Activated B cell treated with CpG ODN at 0.5 μM for 24 hours (primary cell): ENCODE results near the gene LY9. TPM values are rescaled to one million over a fixed set of nuclear protein-coding genes. Genes with fewer than 3 reads are reported as not detected.
A peak's percentile ranks its signal among the peaks of the same experiment; 100 is the strongest.

ENCODE experiments used
- ATAC-seq: fragments of 200-7000 bp; cut with Tn5 transposase; one replicate; pipeline ENCODE4 v1.10.0; 2021; ENCODE audit warnings: low read depth, mild to moderate bottlenecking, moderate library complexity
- CTCF ChIA-PET: fragments of 350-600 bp; sonication (Branson Sonifier 250); formaldehyde crosslinking; loops from one replicate; lab custom pipeline; 2021; ENCODE audit warnings: antibody characterized with exemption; lab: Charles Lee
- POLR2A ChIA-PET: fragments of 350-600 bp; sonication (Branson Sonifier 250); formaldehyde crosslinking; loops from one replicate; lab custom pipeline; 2021; ENCODE audit warnings: antibody characterized with exemption; lab: Charles Lee
- DNase-seq: peaks from one replicate; pipeline ENCODE4 v3.0.0; 2022
- H3K27ac Mint-ChIP-seq: one replicate; pipeline ENCODE4 v1.8.0; 2020; ENCODE audit warnings: mixed read lengths
- H3K27me3 Mint-ChIP-seq: one replicate; pipeline ENCODE4 v1.8.0; 2021; ENCODE audit warnings: mixed read lengths
- H3K36me3 Mint-ChIP-seq: one replicate; pipeline ENCODE4 v1.8.0; 2021; ENCODE audit warnings: low read depth, mixed read lengths
- H3K4me1 Mint-ChIP-seq: one replicate; pipeline ENCODE4 v1.8.0; 2021; ENCODE audit warnings: mixed read lengths
- H3K4me3 Mint-ChIP-seq: one replicate; pipeline ENCODE4 v1.8.0; 2020; ENCODE audit warnings: mild to moderate bottlenecking, mixed read lengths
- H3K9me3 Mint-ChIP-seq: one replicate; pipeline ENCODE4 v1.8.0; 2020; ENCODE audit warnings: mixed read lengths
- intact Hi-C: fragments of 100-400 bp; cut with micrococcal nuclease; formaldehyde crosslinking; loops from one replicate; pipeline ENCODE4 v1.15.1; 2024
- total RNA-seq: library from RNA; stranded (reverse); gene quantifications from 2 replicates; pipeline ENCODE4 v1.2.3, GENCODE V29; 2022
- TF ChIP-seq, protein P1 (sequence below): fragments of 200-600 bp; IDR thresholded peaks from one replicate; pipeline ENCODE4 v1.8.0; 2022; ENCODE audit warnings: antibody characterized with exemption, mild to moderate bottlenecking

Gene LY9
- total RNA-seq, 1 donor from 2014 or later = 71.6 TPM

DNA sequence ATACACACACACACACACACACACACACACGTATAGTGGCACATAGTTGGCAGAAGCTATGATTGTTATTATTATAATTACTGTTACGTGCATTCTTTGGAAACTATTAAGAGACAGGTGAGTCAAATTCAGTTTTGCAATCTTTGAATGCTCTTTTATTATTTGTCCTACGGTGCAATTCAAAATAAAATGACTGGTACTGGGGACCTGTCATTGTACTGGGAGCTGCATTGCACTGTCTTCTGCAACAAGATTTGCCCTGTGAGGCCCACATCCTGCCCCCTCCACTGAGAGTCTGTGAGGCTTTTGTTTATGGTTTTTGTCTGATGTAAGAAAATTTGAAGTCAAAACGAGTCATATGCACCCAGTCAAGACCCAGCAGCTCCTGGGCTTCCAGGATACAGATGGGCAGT is 1.9 kb downstream of the LY9 start:
- H3K36me3 Mint-ChIP-seq = peaks cover 56% of the 10 kb centered on the region
- peaks cover 85% of the 10 kb centered on the region for H3K4me1 Mint-ChIP-seq
- peak overlapping the region; percentile 95 for H3K4me3 Mint-ChIP-seq
- ATAC-seq (peak; percentile 20), DNase-seq (no peak)
- CTCF ChIA-PET = interaction anchor here (0.7 to 5.7 kb wide), 7 partner anchors 17 to 153 kb away, joined by 3 to 46 read pairs (median 7); no protein-coding TSS in a partner anchor
- TF ChIP-seq, protein P1, sequence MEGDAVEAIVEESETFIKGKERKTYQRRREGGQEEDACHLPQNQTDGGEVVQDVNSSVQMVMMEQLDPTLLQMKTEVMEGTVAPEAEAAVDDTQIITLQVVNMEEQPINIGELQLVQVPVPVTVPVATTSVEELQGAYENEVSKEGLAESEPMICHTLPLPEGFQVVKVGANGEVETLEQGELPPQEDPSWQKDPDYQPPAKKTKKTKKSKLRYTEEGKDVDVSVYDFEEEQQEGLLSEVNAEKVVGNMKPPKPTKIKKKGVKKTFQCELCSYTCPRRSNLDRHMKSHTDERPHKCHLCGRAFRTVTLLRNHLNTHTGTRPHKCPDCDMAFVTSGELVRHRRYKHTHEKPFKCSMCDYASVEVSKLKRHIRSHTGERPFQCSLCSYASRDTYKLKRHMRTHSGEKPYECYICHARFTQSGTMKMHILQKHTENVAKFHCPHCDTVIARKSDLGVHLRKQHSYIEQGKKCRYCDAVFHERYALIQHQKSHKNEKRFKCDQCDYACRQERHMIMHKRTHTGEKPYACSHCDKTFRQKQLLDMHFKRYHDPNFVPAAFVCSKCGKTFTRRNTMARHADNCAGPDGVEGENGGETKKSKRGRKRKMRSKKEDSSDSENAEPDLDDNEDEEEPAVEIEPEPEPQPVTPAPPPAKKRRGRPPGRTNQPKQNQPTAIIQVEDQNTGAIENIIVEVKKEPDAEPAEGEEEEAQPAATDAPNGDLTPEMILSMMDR = no peak
- POLR2A ChIA-PET = interaction anchor here (0.5 to 6.1 kb wide), 10 partner anchors 8 to 272 kb away, joined by 3 to 52 read pairs (median 6); partner anchors contain the start of genes ARHGAP30, SLAMF7 and USF1
- H3K27ac Mint-ChIP-seq = peak overlapping the region; percentile 99
- no peaks in the 10 kb centered on the region for H3K27me3 Mint-ChIP-seq
- no peaks in the 10 kb centered on the region for H3K9me3 Mint-ChIP-seq
- intact Hi-C loops = loop anchor here (1.0 to 5.0 kb wide), 3 partner anchors 8 to 59 kb away; partner anchors contain the start of gene SLAMF7

- no peak for ATAC-seq
- TF ChIP-seq, protein P1 = no peak
- no peak for DNase-seq
- ChIA-PET POLR2A (interaction anchor here (0.6 to 6.1 kb wide), 5 partner anchors 9 to 46 kb away, joined by 3 to 52 read pairs (median 15); no protein-coding TSS in a partner anchor), CTCF (interaction anchor here (0.7 to 5.7 kb wide), 9 partner anchors 9 to 192 kb away, joined by 3 to 46 read pairs (median 5); no protein-coding TSS in a partner anchor)
- Mint-ChIP-seq H3K4me1 (peaks cover 86% of the 10 kb centered on the region), H3K27ac (peak overlapping the region; percentile 99), H3K9me3 (no peaks in the 10 kb centered on the region), H3K4me3 (peak overlapping the region; percentile 95), H3K36me3 (peaks cover 60% of the 10 kb centered on the region), H3K27me3 (no peaks in the 10 kb centered on the region)
- intact Hi-C loops = loop anchor here (1.0 to 5.0 kb wide), 2 partner anchors 8 to 34 kb away; no protein-coding TSS in a partner anchor
Measured at GRCh38 chr1:160798439-160798838, 2.5 kb downstream of the LY9 start.

DNA sequence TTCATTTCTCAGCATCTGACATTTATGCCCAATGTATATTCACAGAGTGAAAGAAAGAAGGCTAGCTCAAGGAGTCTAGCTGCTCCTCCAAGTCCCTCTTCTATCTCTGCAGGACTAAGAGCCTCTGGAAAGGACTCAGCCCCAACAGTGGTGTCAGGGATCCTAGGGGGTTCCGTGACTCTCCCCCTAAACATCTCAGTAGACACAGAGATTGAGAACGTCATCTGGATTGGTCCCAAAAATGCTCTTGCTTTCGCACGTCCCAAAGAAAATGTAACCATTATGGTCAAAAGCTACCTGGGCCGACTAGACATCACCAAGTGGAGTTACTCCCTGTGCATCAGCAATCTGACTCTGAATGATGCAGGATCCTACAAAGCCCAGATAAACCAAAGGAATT is 3.7 kb downstream of the LY9 start:
- ChIA-PET POLR2A (interaction anchor here (1.7 to 6.1 kb wide), 4 partner anchors 10 to 66 kb away, joined by 4 to 52 read pairs (median 26); no protein-coding TSS in a partner anchor), CTCF (interaction anchor here (1.1 to 5.7 kb wide), 4 partner anchors 19 to 152 kb away, joined by 3 to 46 read pairs (median 6); no protein-coding TSS in a partner anchor)
- intact Hi-C loops = loop anchor here (5.0 kb wide), 2 partner anchors 32 to 33 kb away; no protein-coding TSS in a partner anchor
- no peaks in the 10 kb centered on the region for H3K27me3 Mint-ChIP-seq
- DNase-seq = no peak
- TF ChIP-seq, protein P1 = no peak
- no peak for ATAC-seq
- H3K27ac Mint-ChIP-seq = peak overlapping the region; percentile 99
- peaks cover 72% of the 10 kb centered on the region for H3K36me3 Mint-ChIP-seq
- peaks cover 90% of the 10 kb centered on the region for H3K4me1 Mint-ChIP-seq
- peak overlapping the region; percentile 95 for H3K4me3 Mint-ChIP-seq
- peaks cover under 1% of the 10 kb centered on the region for H3K9me3 Mint-ChIP-seq

- POLR2A ChIA-PET = interaction anchor here (1.0 to 6.1 kb wide), 5 partner anchors 10 to 74 kb away, joined by 3 to 52 read pairs (median 5); no protein-coding TSS in a partner anchor
Measured at GRCh38 chr1:160800142-160800541, 4.2 kb downstream of the LY9 start.

More at GRCh38 chr1:160800142-160800541, 4.2 kb downstream of the LY9 start:
- TF ChIP-seq, protein P1 = no peak
- Mint-ChIP-seq H3K27ac (peak overlapping the region; percentile 99), H3K27me3 (no peaks in the 10 kb centered on the region), H3K36me3 (peaks cover 77% of the 10 kb centered on the region), H3K9me3 (peaks cover 5% of the 10 kb centered on the region), H3K4me1 (peaks cover 90% of the 10 kb centered on the region), H3K4me3 (peak overlapping the region; percentile 95)
- CTCF ChIA-PET = interaction anchor here (1.1 to 1.3 kb wide), 2 partner anchors 23 to 24 kb away, joined by 3 to 4 read pairs; no protein-coding TSS in a partner anchor
- intact Hi-C loops = loop anchor here (5.0 kb wide), 1 partner anchor 33 kb away; no protein-coding TSS in a partner anchor
- DNase-seq = no peak
- no peak for ATAC-seq
